Pancreas (tissue), 10 donors: ENCODE results near the gene FSTL4. TPM values are rescaled to one million over a fixed set of nuclear protein-coding genes. Genes with fewer than 3 reads are reported as not detected.

Experiments
- ATAC-seq, 4 donors: fragments of 200-7000 bp; cut with Tn5 transposase; one replicate each; pipeline versions ENCODE4 v1.8.0 to v1.9.1; 2020; ENCODE audit warnings: mild to moderate bottlenecking in 4 of 4, moderate library complexity in 4 of 4
- DNase-seq, 6 donors: peaks; one replicate each; pipeline ENCODE4 v3.0.0-alpha.2; 2020
- FAIRE-seq: peaks from 2 replicates; lab custom pipeline; 2012; peaks lifted over from hg19 to GRCh38; lab: Jason Lieb, UNC
- H3K27ac ChIP-seq, 4 donors: fragments of 200-600 bp; sonication (generic); 1 replicate in 3 of 4; 2 replicates in 1 of 4; pipeline versions ENCODE4 v1.5.0 to v1.8.0; 2020
- H3K27me3 ChIP-seq, 4 donors: fragments of 200-600 bp; one replicate each; pipeline ENCODE4 v1.8.0; 2021
- H3K36me3 ChIP-seq, 3 donors: fragments of 200-600 bp; sonication (generic) in 1 of 3; one replicate each; pipeline versions ENCODE4 v1.5.0 to v1.8.0; 2020 to 2021
- H3K4me1 ChIP-seq, 3 donors: fragments of 200-600 bp; one replicate each; pipeline ENCODE4 v1.8.0; 2021
- H3K4me3 ChIP-seq, 4 donors: fragments of 200-600 bp; sonication (generic) in 2 of 4; one replicate each; pipeline versions ENCODE4 v1.5.0 to v1.8.0; 2020 to 2021
- H3K9me3 ChIP-seq, 4 donors: fragments of 200-600 bp; one replicate each; pipeline ENCODE4 v1.8.0; 2021
- CTCF ChIP-seq, 4 donors: fragments of 200-600 bp; sonication (generic) in 3 of 4; IDR thresholded peaks; one replicate each; pipeline versions ENCODE4 v1.5.0 to v1.8.0; 2021; ENCODE audit warnings: antibody characterized with exemption in 4 of 4
- WGBS, 2 donors: extraction: QIAGEN DNeasy Blood & Tissue Kit; methylation state at CpG; one replicate each; pipeline ENCODE4 v1.1.7; 2013; 5-methylcytosine and 5-hydroxymethylcytosine counted together
- intact Hi-C, 3 donors: fragments of 100-400 bp; cut with DNase I; formaldehyde crosslinking; loops; one replicate each; pipeline versions ENCODE4 v1.11.1 to v1.14.2; 2022
- polyA plus RNA-seq, 2 donors: library from polyadenylated mRNA; stranded (reverse); fragments of 200-250 nt; gene quantifications; one replicate each; pipeline ENCODE4 v1.2.3, GENCODE V29; 2013
- total RNA-seq, 6 donors: library from RNA; stranded (reverse); fragmentation: NEBNext Ultra II Directional in 4 of 6; extraction: Animal tissue kit (Norgen Biotek cat#: 25700) in 4 of 6; gene quantifications; one replicate each; pipeline versions ENCODE4 v1.2.1 to v1.2.4, GENCODE V29; 2021 to 2023
- donor health status: healthy with polysubstance abuse.
- donor health status: DM: no; HTN: no; CAD: no; lungs with moderate emphysema.
- donor health status: DM: no; HTN: no; CAD: no.
- donor health status: control.
- donor health status: control.
- donor health status: Bipolar disorder and iron deficiency.
- donor health status: DM: yes; HTN: yes; CAD: no.
- donor health status: DM: no; HTN: no; CAD: no.
- donor health status: DM: no; HTN: no; CAD: no.
- donor health status: DM: yes; HTN: yes; CAD: no.

FSTL4 gene
- total and polyA plus RNA-seq, 8 donors: 0.68 to 2.4 (median 1.4) TPM

GRCh38 chr5:133326361-133326760 is 286.0 kb downstream of the FSTL4 start:
- H3K27me3 ChIP-seq: no peaks in the 10 kb centered on the region
- no peak overlapping the region for H3K27ac ChIP-seq
- H3K4me1 ChIP-seq: peaks cover 0 to 4% (median 0%) of the 10 kb centered on the region in 3 donors
- TF ChIP-seq CTCF (IDR thresholded peaks at IDR 0.05): no peak
- H3K4me3 ChIP-seq: no peak overlapping the region
- intact Hi-C loops: no loop called here
- H3K36me3 ChIP-seq: no peaks in the 10 kb centered on the region
- no peaks in the 10 kb centered on the region for H3K9me3 ChIP-seq
- ATAC-seq: no peak
- 92 to 96% methylated on average over 5 of the region's 5 CpGs for WGBS, 2 donors
- FAIRE-seq: no peak
- no peak for DNase-seq

GRCh38 chr5:133325864-133326263 is 286.5 kb downstream of the FSTL4 start:
- no peak for DNase-seq
- 94 to 97% methylated on average over 5 of the region's 5 CpGs for WGBS, 2 donors
- ATAC-seq: no peak
- no peaks in the 10 kb centered on the region for H3K9me3 ChIP-seq
- no peak for FAIRE-seq
- H3K4me3 ChIP-seq: no peak overlapping the region
- H3K27me3 ChIP-seq: no peaks in the 10 kb centered on the region
- TF ChIP-seq CTCF (IDR thresholded peaks at IDR 0.05): no peak
- intact Hi-C loops: no loop called here
- no peak overlapping the region for H3K27ac ChIP-seq
- H3K4me1 ChIP-seq: peaks cover 0 to 4% (median 0%) of the 10 kb centered on the region in 3 donors
- H3K36me3 ChIP-seq: no peaks in the 10 kb centered on the region

GRCh38 chr5:133324926-133325325 is 287.4 kb downstream of the FSTL4 start:
- Histone ChIP-seq H3K27me3 (no peaks in the 10 kb centered on the region), H3K9me3 (no peaks in the 10 kb centered on the region), H3K4me3 (no peak overlapping the region), H3K36me3 (no peaks in the 10 kb centered on the region), H3K4me1 (peaks cover 0 to 4% (median 0%) of the 10 kb centered on the region in 3 donors), H3K27ac (no peak overlapping the region)
- WGBS, 2 donors: 84 to 93% methylated on average over 4 of the region's 4 CpGs
- TF ChIP-seq CTCF (IDR thresholded peaks at IDR 0.05): no peak
- ATAC-seq: no peak
- intact Hi-C loops: no loop called here
- DNase-seq: no peak
- no peak for FAIRE-seq

- no peak for TF ChIP-seq CTCF (IDR thresholded peaks at IDR 0.05)
- ATAC-seq (peak in 3 of 4 donors; percentile 32 to 54 (median 36)), FAIRE-seq (no peak), DNase-seq (peak in 3 of 6 donors; percentile 12 to 56 (median 26))
- H3K27ac ChIP-seq: no peak overlapping the region
- no peaks in the 10 kb centered on the region for H3K9me3 ChIP-seq
- H3K27me3 ChIP-seq: no peaks in the 10 kb centered on the region
- H3K36me3 ChIP-seq: no peaks in the 10 kb centered on the region
- 52 to 54% methylated on average over 13 of the region's 13 CpGs for WGBS, 2 donors
- no peak overlapping the region for H3K4me3 ChIP-seq
- intact Hi-C loops: no loop called here
- peaks cover 0 to 4% (median 0%) of the 10 kb centered on the region in 3 donors for H3K4me1 ChIP-seq
Observed at GRCh38 chr5:133323494-133324457, 288.6 kb downstream of the FSTL4 start.

- DNase-seq (no peak), FAIRE-seq (no peak), ATAC-seq (peak in 1 of 4 donors; percentile 28)
- 81 to 82% methylated on average over 5 of the region's 5 CpGs for WGBS, 2 donors
- intact Hi-C loops: no loop called here
- no peak for TF ChIP-seq CTCF (IDR thresholded peaks at IDR 0.05)
- no peaks in the 10 kb centered on the region for H3K9me3 ChIP-seq
- peaks cover 0 to 4% (median 0%) of the 10 kb centered on the region in 3 donors for H3K4me1 ChIP-seq
- H3K36me3 ChIP-seq: no peaks in the 10 kb centered on the region
- no peak overlapping the region for H3K4me3 ChIP-seq
- no peak overlapping the region for H3K27ac ChIP-seq
- H3K27me3 ChIP-seq: no peaks in the 10 kb centered on the region
Observed at GRCh38 chr5:133322743-133323142, 289.6 kb downstream of the FSTL4 start.
